IPS DF 4.7 (cell line): Measurements from ENCODE around the gene CATSPERB.
"Not testable (repeated sequence)": the region's sequence is repeated elsewhere in the genome, so short reads cannot be mapped to it uniquely, and the experiment has no call there.

Source experiments
- DNase-seq: peaks from one replicate; pipeline ENCODE4 v3.0.0-alpha.2; 2013; ENCODE audit warnings: low spot score; ENCODE audit errors: extremely low read depth

The CATSPERB gene

DNA sequence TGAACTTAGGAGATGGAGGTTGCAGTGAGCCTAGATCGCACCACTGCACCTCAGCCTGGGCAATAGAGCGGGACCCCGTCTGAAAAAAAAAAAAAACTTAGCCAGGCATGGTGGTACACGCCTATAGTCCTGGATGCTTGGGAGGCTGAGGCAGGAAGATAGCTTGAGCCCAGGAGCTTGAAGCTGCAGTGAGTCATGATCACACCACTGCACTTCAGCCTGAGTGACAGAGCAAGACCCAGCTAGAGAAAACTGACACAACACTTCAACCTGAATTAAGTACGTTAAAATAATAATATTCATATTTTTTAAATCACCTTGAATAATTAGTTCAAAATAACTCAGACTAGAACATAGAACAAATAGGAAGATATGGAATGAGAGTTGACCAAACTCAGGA is 5.7 kb upstream of the CATSPERB start:
- no peak for DNase-seq

DNA sequence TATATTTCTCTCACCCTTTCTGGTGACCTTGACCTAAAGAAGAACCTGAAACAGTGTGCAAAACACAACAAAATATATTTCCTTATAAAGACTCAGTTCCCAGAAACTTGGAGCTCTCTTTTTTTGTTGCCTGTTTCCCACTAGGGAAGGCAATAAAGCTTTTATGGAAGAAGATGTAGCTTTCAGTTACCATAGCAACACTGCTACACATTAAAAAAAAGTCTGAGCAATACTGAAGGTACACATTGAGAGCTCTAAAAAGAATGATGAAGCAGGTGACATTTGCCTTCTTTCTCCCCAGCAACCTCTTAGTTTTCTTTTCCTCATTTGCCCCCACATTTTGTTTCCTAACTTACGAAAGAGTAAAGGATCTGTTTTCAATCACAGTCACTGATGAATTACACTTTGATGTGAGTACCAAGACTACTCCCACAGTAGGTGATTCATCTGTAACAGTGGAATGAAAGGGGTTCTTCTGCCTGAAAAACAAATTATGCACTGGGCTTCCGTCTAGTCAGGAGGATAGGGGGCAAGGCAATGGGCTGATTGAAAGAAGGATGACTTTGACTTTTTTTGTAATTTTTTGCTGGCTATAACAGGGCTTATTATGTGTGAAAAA is 1.1 kb upstream of the CATSPERB start:
- no peak for DNase-seq

DNA sequence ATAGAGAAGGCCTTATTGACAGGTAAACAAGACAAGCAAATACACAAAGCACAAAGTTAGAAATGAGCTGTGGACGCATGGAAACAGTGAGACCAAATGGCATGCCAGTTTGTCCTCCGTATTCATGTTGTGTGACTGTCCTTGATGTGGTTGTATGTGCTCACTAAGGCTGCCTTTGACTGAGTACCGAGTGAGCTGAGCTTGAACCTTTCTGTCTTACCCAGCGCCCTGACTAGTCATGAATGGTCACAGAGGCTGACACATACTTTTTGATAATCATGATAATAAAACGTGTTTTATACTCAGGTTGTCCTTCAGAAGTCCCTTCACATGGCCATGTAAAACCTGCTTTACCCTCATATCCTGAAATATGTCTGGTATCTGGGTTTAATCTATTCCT is 553 bp upstream of the CATSPERB start:
- DNase-seq = no peak

DNA sequence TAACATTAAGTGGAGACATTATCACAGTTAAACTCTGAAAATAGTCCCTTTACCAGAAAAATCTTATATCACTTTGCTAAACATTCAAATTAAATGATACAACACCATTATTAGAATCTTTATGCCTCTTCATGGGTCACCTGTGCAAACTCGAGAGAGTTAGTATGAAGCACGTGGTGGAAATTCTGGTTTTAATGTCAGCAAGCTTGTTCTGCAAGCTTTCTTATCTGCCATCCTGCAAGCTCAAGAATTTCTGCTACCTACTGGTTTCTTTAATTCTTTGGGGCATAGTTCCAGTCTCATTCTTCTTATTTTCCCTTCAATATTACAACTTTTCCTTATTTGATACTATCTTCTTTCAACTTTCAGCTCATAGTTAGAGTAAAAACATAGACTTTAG is 868 bp downstream of the CATSPERB start:
- no peak for DNase-seq

DNA sequence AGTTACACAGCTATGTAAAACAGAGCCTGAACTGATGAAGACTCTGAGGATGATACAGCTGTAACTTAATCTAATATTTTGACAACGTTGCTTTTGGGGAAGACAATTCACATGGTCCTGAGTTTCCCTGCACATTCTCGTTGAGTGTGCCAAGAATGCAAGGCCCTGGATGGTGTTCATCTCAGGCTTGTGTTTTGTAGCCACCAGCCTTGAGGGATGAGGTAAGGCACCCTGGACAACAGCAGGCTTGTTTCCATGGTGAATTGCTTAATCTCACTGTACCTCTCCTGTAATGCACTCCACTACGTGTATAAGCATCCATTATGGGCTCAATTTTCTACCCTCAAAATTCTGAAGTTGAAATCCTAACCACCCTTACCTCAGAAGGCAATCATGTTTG is 2.1 kb downstream of the CATSPERB start:
- DNase-seq = no peak

DNA sequence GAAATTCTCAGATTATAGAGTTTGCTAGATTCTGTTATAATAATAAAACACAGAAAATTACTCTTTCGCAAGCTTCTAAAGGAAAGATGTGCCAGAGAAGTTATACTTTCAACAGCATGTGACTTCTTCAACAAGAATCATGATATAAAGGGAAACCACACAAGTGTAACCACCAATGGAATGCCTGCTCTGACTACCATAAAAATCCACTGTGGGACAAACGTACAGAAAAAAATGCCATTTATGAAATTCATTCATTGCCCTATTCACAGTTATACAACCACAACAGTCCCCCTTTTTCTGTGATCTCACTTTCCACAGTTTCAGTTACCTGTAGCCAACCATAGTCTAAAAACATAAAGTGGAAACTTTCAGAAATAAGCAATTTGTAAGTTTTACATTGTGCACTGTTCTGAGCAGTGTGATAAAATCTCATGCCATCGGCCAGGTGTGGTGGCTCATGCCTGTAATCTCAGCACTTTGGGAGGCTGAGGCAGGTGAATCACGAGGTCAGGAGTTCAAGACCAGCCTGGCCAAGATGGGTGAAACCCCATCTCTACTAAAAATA is 3.2 kb downstream of the CATSPERB start:
- no peak for DNase-seq

DNA sequence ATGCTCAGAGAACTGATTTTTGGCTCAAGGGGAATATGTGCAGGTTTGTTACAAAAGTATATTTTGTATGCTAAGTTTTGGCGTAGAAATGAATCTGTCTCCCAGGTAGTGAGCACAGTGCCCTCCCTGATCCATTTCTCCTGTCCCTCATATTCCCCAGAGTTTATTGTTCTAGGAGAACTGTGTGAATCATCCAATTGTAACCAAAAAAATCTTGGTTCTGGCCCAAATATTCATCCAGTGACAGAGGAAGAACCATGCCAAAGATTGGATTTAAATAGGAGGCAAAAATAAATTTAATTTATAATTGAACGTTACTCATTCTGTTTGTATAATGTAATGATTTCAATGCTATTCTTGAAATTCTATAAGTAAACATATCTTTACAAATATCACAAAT is 4.8 kb downstream of the CATSPERB start:
- no peak for DNase-seq

DNA sequence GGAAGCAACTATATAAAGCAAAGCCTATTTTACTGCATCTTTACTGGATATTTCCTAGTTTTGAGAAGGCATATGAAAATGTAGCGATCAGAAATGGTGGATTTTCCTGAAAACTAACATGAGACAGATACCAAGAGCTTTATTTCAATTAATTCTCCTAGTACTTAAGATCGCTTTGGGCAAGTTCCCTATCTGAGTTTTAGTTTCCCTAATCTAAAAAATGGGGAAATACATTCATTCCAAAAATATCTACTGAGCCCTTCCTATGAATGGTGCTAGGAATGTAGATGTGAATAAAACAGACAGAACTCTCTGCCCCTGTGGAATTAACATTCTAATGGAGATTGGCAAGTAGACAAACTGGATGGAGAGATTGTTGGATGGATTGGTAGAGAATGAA is 8.4 kb downstream of the CATSPERB start:
- no peak for DNase-seq

DNA sequence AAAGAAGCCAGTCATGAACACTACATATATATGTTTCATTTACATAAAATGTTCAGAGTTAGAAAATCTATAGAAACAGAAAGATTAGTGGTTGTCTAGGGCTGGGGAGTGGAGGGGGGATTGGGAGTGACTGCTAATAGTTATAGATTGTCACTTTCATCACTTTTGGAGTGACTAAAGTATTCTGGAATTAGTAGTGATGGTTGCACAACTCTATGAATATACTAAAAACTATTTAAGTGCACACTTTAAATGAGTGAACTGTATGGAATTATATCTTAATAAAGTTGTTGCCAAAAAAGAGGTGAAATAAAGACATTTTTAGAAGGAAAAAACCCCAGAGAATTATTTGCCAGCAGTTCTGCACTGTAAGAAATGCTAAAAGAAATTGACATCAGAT is 9.5 kb downstream of the CATSPERB start:
- DNase-seq = no peak

DNA sequence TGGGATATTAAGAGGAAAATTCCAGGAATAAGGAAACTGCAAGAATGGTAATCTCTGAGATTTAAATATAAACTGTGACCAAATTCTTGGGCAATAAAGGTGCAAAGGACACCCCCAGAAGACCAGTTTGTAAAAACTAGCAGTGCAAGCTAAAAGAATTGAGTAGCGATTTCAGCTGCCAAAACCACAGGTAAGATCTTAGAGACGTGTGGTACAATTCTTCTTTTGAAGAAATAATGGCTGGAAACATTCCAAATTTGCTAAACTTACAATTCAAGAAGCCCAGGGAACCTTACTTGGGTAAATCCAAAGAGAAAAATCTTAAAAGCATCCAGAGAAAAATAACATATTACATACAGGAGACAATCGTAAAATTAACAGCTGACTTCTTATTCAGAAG is 12.0 kb downstream of the CATSPERB start:
- DNase-seq = no peak

DNA sequence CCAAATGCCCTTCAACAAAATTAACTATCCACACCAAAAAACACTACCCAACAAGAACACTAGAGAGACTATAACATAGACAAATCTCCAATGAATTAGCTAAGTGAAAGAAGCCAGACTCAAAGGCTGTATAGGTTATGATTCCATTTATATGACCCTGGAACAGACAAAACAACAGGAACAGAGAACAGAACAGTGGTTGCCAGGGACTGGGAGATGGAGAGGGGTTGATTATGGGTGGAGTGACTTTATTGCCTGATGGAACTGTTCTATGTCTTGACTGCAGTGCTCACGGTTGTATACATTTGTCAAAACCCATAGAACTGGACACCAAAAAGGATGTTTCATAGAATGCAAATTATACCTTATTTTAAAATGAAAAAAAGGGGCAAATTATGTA is 14.9 kb downstream of the CATSPERB start:
- DNase-seq = no peak

DNA sequence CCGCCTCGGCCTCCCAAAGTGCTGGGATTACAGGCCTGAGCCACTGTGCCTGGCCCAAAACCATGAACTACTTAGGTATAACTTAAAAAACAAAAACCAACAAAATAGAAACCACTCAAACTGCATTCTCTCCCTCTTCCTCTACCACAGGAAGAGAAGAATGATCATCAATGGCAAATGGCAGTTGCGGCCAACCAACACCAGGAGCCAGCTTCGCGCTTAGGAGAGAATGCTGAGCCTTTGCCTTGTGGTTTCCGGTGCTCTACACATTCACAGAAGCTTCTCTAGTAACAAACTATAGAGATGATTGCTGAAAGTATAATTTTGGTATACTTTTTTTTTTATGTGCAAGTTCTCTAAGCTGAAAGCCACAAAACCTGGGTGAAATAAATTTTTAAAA is 17.1 kb downstream of the CATSPERB start:
- no peak for DNase-seq

DNA sequence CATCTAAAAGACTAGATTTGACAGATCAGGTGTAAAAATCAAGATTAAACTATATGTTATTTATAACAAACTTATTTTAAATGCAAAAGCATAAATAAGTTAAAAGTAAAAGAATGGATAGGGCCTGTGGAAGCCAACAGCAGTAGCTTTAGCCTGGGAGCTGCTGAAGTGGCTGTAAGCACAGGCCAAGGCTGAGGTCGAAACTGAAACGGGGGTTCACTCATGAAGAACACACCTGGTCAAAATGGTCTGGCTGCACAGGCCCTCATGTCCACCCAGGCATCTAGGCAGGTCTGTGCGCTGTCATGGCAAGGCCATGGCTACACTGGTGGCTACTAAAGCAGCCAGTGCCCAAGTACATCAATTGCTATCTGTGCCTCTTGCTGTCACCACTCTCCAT is 23.1 kb downstream of the CATSPERB start:
- no peak for DNase-seq

DNA sequence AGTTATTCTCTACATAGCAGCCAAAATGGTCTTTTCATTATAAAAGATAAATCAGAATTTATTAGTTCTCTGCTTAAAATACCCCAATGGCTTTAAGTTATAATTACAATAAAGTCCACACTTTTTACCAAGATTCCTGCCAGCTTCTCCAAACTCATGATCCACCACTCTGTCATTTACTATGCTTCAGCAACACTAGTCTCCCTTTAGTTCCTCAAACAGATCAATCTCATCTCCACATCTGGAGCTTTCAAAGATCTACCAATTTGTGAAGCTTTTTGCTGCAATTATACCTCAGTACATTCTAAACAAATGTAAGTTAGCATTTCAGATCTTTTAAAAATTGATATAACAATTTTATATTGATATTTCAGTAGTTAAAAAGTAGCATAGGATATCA is 24.9 kb downstream of the CATSPERB start:
- DNase-seq = no peak

DNA sequence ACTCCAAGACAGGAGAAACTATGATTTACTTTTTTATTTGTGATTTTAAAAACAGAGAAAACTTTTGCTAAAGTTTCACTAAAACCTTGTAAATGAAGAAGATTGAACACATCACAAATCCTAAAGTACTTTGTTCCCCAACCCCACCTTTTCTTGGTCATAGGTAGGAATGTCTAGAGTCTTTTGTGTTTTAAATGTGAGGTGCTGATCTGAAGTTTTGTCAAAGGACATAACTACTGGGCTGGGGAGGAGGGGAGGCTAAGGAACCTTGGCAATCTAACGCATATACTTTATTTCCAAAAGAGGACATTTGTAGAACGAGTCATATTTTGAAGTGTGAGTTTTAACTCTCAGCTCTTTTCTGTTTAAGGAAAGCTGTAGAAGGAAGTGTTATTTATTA is 37.2 kb downstream of the CATSPERB start:
- DNase-seq = no peak

DNA sequence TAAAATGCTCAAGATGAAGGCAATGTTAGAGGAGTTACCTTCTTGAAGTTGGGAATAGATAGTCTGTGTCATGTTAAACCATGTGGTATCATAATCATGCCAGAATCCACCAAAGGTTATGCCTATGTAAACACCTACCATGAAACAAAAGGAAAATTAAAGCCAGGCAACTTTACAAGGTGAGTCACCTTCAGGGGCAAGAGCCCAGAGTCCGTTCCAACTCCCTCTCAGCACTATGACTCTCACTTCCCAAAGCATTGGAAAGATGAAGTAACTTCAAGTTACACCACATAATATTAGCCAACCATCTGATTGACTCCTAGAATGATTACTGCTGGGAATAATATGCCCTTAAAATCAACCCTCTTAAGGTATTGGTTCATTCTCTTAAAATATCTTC is 38.5 kb downstream of the CATSPERB start:
- no peak for DNase-seq

DNA sequence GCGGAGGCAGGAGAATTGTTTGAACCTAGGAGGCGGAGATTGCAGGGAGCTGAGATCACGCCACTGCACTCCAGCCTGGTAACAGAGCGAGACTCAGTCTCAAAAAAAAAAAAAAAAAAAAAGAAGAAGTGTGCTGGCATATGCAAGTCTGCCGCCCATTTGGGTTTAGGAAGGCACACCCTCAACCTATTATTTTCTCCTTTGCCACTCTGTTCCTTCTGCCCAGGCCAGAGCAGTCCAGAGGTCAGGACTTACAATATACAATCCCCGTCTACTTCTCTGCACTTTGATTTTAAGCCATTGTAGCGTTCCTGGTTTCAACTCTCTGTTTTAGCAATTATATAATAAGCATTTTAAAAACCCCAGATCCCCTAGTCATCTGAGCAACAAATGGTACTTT is 39.8 kb downstream of the CATSPERB start:
- DNase-seq = no peak

DNA sequence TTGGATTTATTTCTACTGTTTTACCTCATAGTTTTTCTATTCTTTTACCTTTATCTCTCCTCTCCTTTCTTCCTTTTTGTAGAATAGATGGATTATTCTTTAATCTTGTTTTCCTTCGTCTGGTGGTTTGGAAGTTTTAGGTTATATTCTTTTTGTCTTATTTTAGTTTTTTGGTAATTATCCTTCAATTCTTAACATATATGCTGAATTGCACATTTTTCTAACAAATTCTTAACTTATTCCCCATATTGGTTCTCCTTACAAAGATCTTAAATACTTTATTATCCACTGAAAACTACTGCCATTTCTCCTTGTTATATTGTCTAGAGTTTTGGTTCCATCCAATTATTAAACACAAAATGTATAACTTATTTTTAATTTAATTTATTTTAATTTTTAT is 42.3 kb downstream of the CATSPERB start:
- DNase-seq = no peak

DNA sequence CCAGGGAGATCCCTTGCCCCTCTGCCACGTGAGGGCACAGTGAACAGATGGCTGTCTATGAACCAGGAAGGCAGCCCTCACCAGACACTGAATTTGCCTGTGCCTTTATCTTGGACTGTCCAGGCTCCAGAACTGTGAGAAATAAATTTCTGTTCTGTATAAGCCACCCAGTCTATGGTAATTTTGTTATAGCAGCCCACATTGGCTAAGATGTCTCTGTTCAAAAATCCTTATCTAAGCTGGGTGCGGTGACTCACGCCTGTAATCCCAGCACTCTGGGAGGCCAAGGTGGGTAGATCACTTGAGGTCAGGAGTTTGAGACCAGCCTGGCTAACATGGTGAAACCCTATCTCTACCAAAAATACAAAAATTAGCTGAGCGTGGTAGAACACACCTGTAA is 44.5 kb downstream of the CATSPERB start:
- DNase-seq = not testable (repeated sequence)

DNA sequence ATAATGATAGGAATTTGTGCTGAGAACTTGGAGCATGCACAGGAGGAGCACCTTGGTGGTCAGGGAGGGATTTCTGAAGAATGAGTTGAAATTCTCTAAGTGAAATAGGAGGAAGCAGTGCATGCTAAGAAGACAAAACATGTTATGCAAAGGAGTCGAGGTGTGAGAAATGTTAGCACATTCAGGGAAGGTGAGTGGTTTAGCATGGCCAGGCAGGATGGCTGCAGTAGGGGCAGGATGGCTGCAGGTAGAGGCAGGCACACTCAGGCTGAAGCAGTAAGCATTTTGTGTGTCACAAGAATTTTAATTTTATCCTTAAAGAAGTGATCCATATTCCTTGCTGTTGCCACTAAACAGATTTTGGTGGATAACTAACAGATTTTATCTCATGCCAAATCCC is 46.3 kb downstream of the CATSPERB start:
- DNase-seq = no peak

DNA sequence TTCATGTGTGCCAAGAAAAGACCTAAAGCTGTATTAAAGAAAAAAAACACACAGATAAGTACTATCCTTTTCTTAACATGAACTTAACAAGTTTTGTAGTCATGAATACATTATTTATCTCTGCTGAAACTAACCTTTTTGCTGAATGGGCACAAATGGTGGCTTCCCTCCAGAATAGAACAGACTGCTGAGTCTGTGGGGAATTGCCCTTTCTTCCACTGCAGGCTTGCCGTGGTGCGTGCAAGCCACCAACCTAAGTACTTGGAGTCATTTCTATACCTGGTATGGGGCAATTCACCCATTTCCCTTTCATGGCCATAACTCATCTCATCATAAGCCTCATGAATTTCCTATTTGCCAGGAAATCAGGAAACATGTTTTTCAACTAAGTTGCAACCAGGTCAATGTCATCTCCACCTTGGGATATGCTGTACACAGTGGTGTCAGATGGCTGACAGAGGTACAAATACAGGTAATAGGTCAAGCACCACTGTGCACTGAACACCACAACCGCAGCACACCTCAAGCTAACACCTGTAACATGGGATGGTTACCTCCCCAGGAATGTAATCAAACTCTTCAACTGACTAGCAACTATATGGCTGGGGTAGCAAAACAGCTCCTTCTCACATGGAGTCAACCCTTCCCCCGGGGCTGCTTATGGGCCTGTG is 49.9 kb downstream of the CATSPERB start:
- DNase-seq = no peak

DNA sequence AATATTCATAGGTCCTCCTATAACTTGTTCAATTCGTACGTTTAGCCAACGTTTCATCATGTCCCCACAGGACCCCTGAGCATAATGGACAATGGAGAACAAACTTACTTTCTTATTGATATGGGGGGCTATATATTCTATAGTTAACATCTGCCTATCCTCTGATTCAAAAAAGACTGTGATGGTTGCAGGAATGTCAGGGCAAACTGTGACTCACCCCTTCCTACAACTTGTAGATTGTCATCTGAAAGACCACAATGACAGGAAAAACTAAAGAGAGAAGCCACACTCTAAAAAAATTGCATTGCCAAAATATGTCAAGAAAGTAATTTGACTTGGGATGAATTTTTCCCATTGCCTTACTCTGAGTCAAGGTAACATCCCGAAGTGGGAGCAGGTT is 50.8 kb downstream of the CATSPERB start:
- no peak for DNase-seq

DNA sequence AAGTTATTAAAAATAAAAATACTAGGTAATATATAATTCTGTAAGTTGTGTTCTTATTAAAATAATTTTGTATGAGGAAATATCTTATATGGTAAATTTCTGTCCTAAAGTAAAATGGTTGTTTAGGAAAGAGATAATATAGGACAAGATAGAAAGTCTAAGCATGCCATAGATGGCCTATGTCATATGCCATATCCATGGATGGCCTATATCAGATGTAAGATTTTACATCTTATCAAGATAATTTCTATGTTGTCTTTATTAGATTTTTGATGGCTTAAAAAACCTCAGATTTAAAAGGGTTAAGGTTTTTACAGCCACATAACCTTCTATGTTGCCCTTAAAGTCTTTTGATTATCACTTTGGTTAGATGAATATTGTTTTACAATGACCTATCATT is 52.6 kb downstream of the CATSPERB start:
- no peak for DNase-seq
